Measurements from ENCODE around the gene GGACT. TPM values are rescaled to one million over a fixed set of nuclear protein-coding genes. Genes with fewer than 3 reads are reported as not detected.
A peak's percentile ranks its signal among the peaks of the same experiment; 100 is the strongest.

GGACT gene
- total and polyA plus RNA-seq, 2 experiments from 2014 or later, result 0.70 to 5.6 TPM

DNA sequence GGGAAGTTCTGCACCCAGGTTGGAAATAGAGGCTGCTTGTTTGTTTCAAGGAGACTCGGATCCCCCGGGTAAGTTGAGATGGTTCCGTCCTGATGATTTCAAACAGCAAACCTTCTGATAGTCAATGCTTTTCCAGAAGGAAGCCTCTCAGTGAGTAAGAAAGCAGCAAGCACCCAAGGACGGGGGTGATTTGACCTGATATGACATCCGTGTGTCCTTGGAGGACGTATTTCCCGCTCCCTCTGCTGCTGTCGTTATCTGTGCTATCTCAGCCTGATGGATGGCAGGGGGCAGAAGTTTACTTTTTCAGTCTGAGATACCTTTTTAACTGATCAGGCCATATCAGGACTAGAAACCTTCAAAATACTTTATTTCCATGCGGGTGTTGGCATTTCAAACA is 5.7 kb upstream of the GGACT start:
- H3K4me1 ChIP-seq (ENCODE audit: insufficient read depth), result no peaks in the 10 kb centered on the region
- no peaks in the 10 kb centered on the region for H3K9me3 ChIP-seq (ENCODE audit: low read depth)
- no peaks in the 10 kb centered on the region for H4K20me1 ChIP-seq (ENCODE audit: insufficient read depth, poor library complexity, severe bottlenecking)
- H3K27me3 ChIP-seq, result no peaks in the 10 kb centered on the region
- 60% methylated on average over 9 of the region's 9 CpGs for WGBS (ENCODE audit: low lambda C conversion rate, missing lambda C conversion rate)
- H3K36me3 ChIP-seq (replicated peaks; ENCODE audit: insufficient read depth, low read depth), result no peaks in the 10 kb centered on the region
- no peak overlapping the region for H3K4me2 ChIP-seq
- H3K79me2 ChIP-seq, result no peaks in the 10 kb centered on the region
- DNase-seq (ENCODE audit: low spot score), result no peak
- TF ChIP-seq EZH2 (IDR thresholded peaks at IDR 0.05; ENCODE audit: borderline replicate concordance) (no peak), EZH2phosphoT487 (IDR thresholded peaks at IDR 0.05; ENCODE audit: low read depth, severe bottlenecking, unreplicated experiment) (no peak)
- TF ChIP-seq, protein P1, sequence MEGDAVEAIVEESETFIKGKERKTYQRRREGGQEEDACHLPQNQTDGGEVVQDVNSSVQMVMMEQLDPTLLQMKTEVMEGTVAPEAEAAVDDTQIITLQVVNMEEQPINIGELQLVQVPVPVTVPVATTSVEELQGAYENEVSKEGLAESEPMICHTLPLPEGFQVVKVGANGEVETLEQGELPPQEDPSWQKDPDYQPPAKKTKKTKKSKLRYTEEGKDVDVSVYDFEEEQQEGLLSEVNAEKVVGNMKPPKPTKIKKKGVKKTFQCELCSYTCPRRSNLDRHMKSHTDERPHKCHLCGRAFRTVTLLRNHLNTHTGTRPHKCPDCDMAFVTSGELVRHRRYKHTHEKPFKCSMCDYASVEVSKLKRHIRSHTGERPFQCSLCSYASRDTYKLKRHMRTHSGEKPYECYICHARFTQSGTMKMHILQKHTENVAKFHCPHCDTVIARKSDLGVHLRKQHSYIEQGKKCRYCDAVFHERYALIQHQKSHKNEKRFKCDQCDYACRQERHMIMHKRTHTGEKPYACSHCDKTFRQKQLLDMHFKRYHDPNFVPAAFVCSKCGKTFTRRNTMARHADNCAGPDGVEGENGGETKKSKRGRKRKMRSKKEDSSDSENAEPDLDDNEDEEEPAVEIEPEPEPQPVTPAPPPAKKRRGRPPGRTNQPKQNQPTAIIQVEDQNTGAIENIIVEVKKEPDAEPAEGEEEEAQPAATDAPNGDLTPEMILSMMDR (IDR thresholded peaks at IDR 0.05; ENCODE audit: poor library complexity), result no peak
- no peak overlapping the region for H3K27ac ChIP-seq
- no peak overlapping the region for H2AFZ ChIP-seq
- no peaks in the 10 kb centered on the region for H3K9me2 ChIP-seq (replicated peaks; ENCODE audit: insufficient read depth)
- H3K4me3 ChIP-seq, result no peak overlapping the region

GRCh38 chr13:100589178-100589725 is 663 bp upstream of the GGACT start:
- WGBS (ENCODE audit: low lambda C conversion rate, missing lambda C conversion rate), result 83% methylated on average over 6 of the region's 6 CpGs
- no peaks in the 10 kb centered on the region for H3K9me3 ChIP-seq (ENCODE audit: low read depth)
- H3K4me2 ChIP-seq, result peak overlapping the region; percentile 72
- H3K4me3 ChIP-seq, result no peak overlapping the region
- no peaks in the 10 kb centered on the region for H3K27me3 ChIP-seq
- H3K9me2 ChIP-seq (replicated peaks; ENCODE audit: insufficient read depth), result no peaks in the 10 kb centered on the region
- H3K36me3 ChIP-seq (replicated peaks; ENCODE audit: insufficient read depth, low read depth), result no peaks in the 10 kb centered on the region
- H3K27ac ChIP-seq, result no peak overlapping the region
- TF ChIP-seq EZH2phosphoT487 (IDR thresholded peaks at IDR 0.05; ENCODE audit: low read depth, severe bottlenecking, unreplicated experiment) (no peak), EZH2 (IDR thresholded peaks at IDR 0.05; ENCODE audit: borderline replicate concordance) (no peak)
- TF ChIP-seq, protein P1 (IDR thresholded peaks at IDR 0.05; ENCODE audit: poor library complexity), result no peak
- H2AFZ ChIP-seq, result peak overlapping the region; percentile 63
- H3K79me2 ChIP-seq, result no peaks in the 10 kb centered on the region
- H3K4me1 ChIP-seq (ENCODE audit: insufficient read depth), result no peaks in the 10 kb centered on the region
- no peaks in the 10 kb centered on the region for H4K20me1 ChIP-seq (ENCODE audit: insufficient read depth, poor library complexity, severe bottlenecking)
- DNase-seq (ENCODE audit: low spot score), result no peak

DNA sequence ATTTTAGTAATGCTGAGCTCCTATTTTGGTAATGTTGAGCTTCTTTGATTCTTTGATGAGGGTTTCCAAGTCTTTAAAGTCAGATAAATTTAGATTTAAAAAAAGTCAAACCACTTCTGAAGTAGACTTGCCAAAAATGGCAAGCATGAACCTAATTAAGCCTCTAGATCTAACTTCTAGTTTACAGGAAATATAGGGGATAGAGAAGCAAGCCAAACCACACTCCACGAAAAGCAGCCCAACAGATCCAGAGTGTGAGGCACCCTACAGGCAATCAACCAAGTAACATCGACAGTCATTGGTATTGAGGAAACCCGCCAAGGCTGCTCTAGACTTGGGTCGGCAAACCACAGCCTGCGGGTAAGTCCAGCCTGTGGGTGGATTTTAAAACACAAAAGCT is 3.7 kb downstream of the GGACT start:
- Histone ChIP-seq H3K36me3 (replicated peaks; ENCODE audit: insufficient read depth, low read depth) (no peaks in the 10 kb centered on the region), H3K27me3 (no peaks in the 10 kb centered on the region), H3K27ac (no peak overlapping the region), H3K4me1 (ENCODE audit: insufficient read depth) (no peaks in the 10 kb centered on the region), H4K20me1 (ENCODE audit: insufficient read depth, poor library complexity, severe bottlenecking) (no peaks in the 10 kb centered on the region), H3K9me2 (replicated peaks; ENCODE audit: insufficient read depth) (no peaks in the 10 kb centered on the region), H3K4me3 (no peak overlapping the region), H3K79me2 (no peaks in the 10 kb centered on the region), H2AFZ (no peak overlapping the region), H3K4me2 (no peak overlapping the region), H3K9me3 (ENCODE audit: low read depth) (no peaks in the 10 kb centered on the region)
- no peak for DNase-seq (ENCODE audit: low spot score)
- TF ChIP-seq EZH2 (IDR thresholded peaks at IDR 0.05; ENCODE audit: borderline replicate concordance) (no peak), EZH2phosphoT487 (IDR thresholded peaks at IDR 0.05; ENCODE audit: low read depth, severe bottlenecking, unreplicated experiment) (no peak)
- TF ChIP-seq, protein P1 (IDR thresholded peaks at IDR 0.05; ENCODE audit: poor library complexity), result no peak
- 92% methylated on average over 5 of the region's 5 CpGs for WGBS (ENCODE audit: low lambda C conversion rate, missing lambda C conversion rate)

Data from hepatocyte (in vitro differentiated cells).